HG03066 (cell line): Measurements from ENCODE around the gene MED8.

Experiments used
- ATAC-seq: cut with Tn5 transposase; IDR thresholded peaks from one replicate; pipeline ENCODE4 v1.9.1; 2021; ENCODE audit warnings: low read depth; ENCODE audit not compliant: unreplicated experiment

Gene MED8, protein sequence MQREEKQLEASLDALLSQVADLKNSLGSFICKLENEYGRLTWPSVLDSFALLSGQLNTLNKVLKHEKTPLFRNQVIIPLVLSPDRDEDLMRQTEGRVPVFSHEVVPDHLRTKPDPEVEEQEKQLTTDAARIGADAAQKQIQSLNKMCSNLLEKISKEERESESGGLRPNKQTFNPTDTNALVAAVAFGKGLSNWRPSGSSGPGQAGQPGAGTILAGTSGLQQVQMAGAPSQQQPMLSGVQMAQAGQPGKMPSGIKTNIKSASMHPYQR

GRCh38 chr1:43389326-43390313, at the start of gene MED8, which contains the start of gene SZT2:
TSS of gene MED8 (minus strand) at chr1:43389800. CDS start at chr1:43389764, 36 bp downstream.
TSS of gene SZT2 (plus strand) at chr1:43389899. CDS start at chr1:43389969, 70 bp downstream.
- peak; percentile 88 for ATAC-seq

DNA sequence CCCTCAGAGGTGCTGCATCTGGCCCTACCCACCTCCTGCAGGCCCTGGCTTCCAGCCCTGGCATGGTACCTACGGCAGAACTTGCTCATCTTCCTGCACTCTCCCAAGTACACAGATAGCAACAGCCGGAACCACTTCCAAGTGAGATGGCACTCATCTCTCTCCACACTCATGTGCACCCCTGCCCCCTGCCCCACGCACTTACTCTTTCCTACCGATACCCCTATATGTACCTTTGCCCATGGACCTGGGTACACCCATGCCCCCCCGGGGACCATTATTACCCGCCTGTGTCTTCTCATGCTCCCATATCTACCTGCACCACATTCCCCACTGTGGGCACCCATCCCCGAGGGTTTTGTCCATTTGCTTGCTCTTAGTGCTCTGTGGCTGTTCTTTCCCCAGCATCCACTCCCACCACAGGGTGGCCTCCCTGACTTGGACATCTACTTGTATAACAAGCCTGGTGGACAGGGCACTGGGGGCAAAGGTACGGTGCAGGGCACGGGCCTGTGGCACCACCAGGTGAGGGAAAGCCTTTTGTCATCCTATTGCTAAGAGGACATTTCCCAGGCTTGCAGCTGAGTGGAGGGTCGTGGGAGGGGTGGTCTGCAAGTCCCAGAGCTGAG, 49.5 kb upstream of the MED8 start:
- no peak for ATAC-seq

DNA sequence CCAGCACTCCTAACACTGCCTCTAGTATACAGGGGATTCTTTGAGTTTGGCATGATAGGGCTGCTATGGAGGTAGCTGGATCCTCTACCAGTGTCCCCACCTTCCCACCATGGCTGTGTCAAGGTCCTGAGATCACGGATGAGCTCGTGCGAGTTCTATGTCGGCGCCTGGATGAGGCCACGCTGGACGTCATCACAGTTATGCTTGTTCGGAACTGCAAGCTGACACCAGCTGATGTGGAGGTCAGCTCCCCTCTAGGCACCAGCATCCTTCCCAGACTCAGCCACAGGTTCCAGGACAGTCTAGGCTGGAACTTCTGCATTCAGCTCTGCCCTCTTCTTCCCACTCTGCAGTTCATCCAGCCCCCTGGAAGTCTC, 49.0 kb upstream of the MED8 start:
- ATAC-seq, result no peak

DNA sequence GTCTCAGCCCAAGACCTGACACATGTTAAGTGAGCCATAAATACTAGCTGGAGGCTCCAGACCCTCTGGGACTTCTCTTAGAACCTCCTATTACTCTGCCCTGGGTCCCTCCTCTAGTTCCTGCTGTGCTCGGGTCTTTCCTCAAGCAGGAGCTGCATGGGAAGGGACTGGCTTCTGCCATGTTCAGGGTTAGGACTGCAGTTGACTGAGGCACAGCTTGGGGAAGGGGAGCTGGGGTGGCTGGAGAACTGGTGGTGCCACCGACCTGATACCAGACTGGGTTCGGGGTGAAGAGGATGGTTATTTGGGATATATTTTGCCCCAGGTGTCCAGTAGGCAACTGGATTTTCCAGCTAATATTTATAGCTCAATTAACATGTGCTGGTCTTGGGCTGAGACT, 48.4 kb upstream of the MED8 start:
- no peak for ATAC-seq

DNA sequence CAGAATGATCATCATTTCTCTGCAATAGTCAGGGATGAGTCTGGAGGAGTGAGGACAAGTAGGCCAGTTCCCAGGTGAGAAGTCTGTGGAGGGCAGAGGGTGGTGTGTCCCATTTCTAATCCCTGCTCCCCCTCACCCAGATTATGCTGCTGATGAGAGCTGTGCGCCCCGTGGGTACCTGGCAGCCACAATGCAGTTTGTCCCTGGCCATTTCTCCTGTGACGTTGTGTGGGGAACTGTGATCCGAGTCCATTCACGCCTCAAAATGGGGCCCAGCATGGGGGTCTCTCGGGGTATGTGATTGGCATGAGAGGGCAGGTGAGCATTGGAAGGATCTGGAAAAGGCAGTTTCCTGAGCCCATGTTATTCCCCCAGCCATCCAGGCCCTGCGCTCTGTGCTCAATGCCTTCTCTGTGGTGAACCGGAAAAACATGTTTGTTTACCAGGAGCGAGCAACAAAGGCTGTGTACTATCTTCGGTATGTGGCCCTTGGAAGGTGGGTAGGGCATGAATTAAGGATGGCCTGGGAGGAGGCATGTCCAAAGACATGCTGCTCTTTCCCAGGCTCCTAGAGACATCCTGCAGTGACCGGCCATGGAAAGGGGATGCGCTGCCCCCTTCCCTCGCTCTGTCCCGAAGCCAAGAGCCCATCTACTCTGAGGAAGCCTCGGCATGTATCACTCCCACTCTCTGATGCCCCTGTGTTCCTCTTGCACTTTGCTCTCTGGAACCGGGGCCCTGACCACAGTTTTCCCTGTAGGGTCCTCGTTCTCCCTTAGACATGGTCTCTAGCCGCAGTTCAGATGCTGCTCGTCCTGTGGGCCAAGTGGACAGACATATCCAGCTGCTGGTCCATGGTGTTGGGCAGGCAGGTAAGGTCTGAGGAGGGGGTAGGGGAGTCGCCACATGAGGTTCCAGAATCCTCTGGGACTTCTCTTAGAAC, 47.7 kb upstream of the MED8 start:
- ATAC-seq, result no peak

GRCh38 chr1:43436371-43436770, 46.8 kb upstream of the MED8 start:
- ATAC-seq, result no peak

GRCh38 chr1:43435146-43436145, 45.8 kb upstream of the MED8 start:
- ATAC-seq, result no peak

GRCh38 chr1:43434256-43434655, 44.7 kb upstream of the MED8 start:
- ATAC-seq, result no peak

- no peak for ATAC-seq
Observed at GRCh38 chr1:43432907-43433306, 43.3 kb upstream of the MED8 start.

DNA sequence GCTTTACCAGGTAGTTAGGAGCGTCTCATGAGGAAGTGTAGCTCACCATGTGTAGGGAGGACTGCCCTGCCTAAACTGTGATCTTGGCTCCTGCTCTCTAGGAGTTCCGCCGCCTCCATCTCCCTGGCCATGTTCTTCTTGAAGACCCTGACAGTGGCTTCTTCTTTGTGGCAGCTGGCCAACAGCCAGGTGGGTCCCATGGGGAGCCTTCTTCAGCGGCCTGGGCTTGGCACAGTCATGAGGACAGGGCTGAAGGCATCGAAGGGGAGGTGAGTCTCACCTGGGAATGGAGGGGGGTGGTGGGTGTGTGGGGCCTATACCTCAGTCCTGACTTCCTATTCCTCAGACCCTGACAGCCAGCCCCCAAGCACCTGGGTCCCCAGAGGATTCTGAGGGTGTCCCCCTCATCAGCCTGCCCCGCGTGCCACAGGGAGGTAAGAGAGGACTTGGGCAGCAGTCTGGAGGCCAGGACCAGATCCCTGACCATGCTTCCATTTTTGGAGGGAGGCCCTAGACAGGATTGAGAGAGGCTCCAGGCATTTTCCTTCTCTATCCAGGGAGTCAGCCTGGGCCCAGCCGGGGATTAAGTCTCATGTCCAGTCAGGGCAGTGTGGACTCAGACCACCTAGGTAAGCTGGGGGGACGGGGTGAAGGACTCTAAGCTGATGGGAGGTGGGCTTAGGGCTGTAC, 42.7 kb upstream of the MED8 start:
- ATAC-seq, result no peak

GRCh38 chr1:43431676-43432075, 42.1 kb upstream of the MED8 start:
- ATAC-seq, result no peak

- ATAC-seq, result no peak
Observed at GRCh38 chr1:43430831-43431230, 41.2 kb upstream of the MED8 start.

DNA sequence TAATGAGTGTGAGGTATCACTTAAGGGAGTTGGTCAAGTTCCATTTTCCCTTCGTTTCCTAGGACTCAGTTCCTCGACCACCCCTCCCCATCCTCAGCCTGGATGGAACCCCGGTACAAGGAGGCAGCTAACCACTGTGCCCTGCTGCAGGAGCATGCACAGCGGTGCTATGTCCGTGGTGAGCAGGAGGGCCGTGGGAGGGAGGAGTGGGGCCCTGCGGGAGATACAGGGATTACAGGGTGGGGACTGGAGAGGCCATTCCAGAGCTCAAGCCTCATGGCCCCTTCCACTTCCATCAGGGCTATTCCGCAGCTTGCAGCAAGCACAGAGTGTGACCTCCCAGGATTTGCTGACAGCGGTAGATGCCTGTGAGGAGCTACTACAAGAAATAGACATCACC, 38.3 kb upstream of the MED8 start:
- ATAC-seq, result no peak

DNA sequence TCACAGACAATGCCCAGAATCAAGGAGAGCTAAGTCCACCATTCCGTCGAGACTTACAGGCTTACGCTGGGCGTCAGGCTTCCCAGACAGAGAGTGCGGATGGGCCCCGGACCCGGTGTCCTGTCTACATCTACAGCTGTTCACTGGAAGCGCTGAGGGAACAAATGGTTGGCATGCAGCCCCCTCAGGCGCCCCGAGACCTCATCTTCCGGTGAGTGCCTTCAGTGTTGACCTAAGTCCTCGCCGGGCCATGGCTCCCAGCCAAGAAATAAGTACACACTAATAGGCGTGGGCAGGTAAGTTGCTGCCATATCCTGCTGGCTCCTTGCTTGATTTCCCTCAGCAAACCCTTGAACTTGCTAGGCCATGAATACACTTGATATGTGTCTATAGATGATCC, 37.9 kb upstream of the MED8 start:
- no peak for ATAC-seq

DNA sequence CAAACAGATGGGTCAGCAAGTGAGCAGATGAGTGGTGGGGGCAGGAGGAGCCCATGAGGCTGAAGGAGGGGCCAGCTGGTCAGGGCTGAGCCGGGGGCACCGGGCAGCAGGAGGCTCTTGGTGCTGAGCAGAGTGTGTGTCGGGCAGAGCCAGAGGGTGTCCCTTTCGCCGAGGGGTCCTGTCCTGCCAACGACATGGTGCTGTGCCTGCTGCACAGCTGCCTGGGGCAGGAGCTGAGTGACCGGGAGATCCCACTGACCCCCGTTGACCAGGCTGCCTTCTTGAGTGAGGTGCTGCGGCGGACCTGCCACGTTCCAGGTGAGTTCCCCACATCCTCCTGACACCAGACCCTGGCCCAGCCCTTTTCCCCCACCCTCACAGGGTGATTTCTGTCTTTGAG, 36.6 kb upstream of the MED8 start:
- ATAC-seq, result no peak

DNA sequence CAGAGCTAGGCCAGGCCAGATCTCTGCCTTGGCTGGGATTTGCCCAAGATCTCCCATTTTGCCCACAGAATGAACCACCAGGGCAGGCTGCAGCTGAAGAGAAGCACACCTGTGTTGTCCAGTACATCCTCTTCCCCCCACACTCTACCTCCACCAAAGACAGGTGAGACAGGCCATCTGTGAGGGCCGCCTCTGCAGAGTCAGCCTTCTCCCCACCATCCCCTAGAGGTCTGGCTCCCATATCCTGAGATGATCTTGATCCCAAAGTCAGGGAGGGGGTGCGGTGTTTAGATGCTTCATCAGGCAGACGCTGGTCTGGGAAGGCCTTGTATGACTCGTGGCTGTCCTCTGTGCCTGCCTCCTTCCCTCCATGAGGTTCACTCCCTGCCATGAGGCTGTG, 35.4 kb upstream of the MED8 start:
- ATAC-seq, result no peak

GRCh38 chr1:43423672-43424550, 34.3 kb upstream of the MED8 start:
- ATAC-seq, result no peak
